Panc1 (cell line): ENCODE data around the gene RRAGC. TPM values are rescaled to one million over a fixed set of nuclear protein-coding genes. Genes with fewer than 3 reads are reported as not detected.

Source experiments
- ATAC-seq: fragments of 200-7000 bp; cut with Tn5 transposase; 2 replicates; pipeline ENCODE4 v1.9.1; 2020; ENCODE audit warnings: mild to moderate bottlenecking, moderate library complexity
- BruUV-seq: library from RNA; stranded (reverse); fragments of 400-500 nt; replicated peaks from 2 replicates; lab custom pipeline; 2021; lab: Mats Ljungman, UMichigan
- CTCF ChIA-PET: fragments of 300-600 bp; sonication (Branson Sonifier 250); formaldehyde crosslinking; loops from one replicate; lab custom pipeline; 2022; ENCODE audit warnings: antibody characterized with exemption; lab: Charles Lee
- POLR2A ChIA-PET: fragments of 300-600 bp; sonication (Branson Sonifier 250); formaldehyde crosslinking; loops from one replicate; lab custom pipeline; 2022; ENCODE audit warnings: antibody characterized with exemption; lab: Charles Lee
- DNase-seq: peaks from one replicate; pipeline ENCODE4 v3.0.0-alpha.2; 2010; ENCODE audit warnings: low read depth, low spot score
- H3K27ac ChIP-seq: 2 replicates; pipeline ENCODE4 v1.5.1; 2011; ENCODE audit warnings: mild to moderate bottlenecking, low read length, inconsistent platforms
- H3K27me3 ChIP-seq: fragments of 200-500 bp; sonication (Bioruptor generic); 2 replicates; pipeline ENCODE4 v1.6.0; 2014; ENCODE audit warnings: low read length, inconsistent platforms; ENCODE audit not compliant: control insufficient read depth, insufficient read depth
- H3K36me3 ChIP-seq: fragments of 200-500 bp; sonication (Bioruptor generic); 2 replicates; pipeline ENCODE4 v1.5.1; 2014; ENCODE audit warnings: inconsistent platforms, mild to moderate bottlenecking, low read length, moderate library complexity; ENCODE audit not compliant: control insufficient read depth, insufficient read depth
- H3K4me1 ChIP-seq: 2 replicates; pipeline ENCODE4 v1.5.1; 2011; ENCODE audit warnings: inconsistent platforms, mild to moderate bottlenecking, low read length, moderate library complexity; ENCODE audit not compliant: control insufficient read depth, insufficient read depth
- H3K4me3 ChIP-seq, 2 experiments: 2 replicates each; pipeline ENCODE4 v1.5.1; 2011 to 2012; ENCODE audit warnings: low read depth in 2 of 2, low read length in 2 of 2, mild to moderate bottlenecking in 2 of 2, inconsistent platforms in 1 of 2, moderate library complexity in 1 of 2
- H3K9me3 ChIP-seq: fragments of 200-500 bp; sonication (Bioruptor generic); 2 replicates; pipeline ENCODE4 v1.5.1; 2014; ENCODE audit warnings: low read depth, mild to moderate bottlenecking, inconsistent platforms, low read length, moderate library complexity; ENCODE audit not compliant: control insufficient read depth, insufficient read depth
- POLR2AphosphoS5 ChIP-seq: IDR thresholded peaks from 2 replicates; pipeline ENCODE4 v1.6.1; 2012; ENCODE audit warnings: mild to moderate bottlenecking, low read depth, low read length, moderate library complexity
- SIN3A ChIP-seq: IDR thresholded peaks from 2 replicates; pipeline ENCODE4 v1.6.1; 2012; ENCODE audit warnings: low read depth, mild to moderate bottlenecking, low read length, moderate library complexity, borderline replicate concordance; ENCODE audit not compliant: insufficient read depth
- TCF7L2 ChIP-seq: IDR thresholded peaks from 2 replicates; pipeline ENCODE4 v1.6.1; 2011; ENCODE audit warnings: mild to moderate bottlenecking, low read depth, low read length, inconsistent platforms
- in situ Hi-C: cut with HindIII; loops from 2 replicates; pipeline ENCODE4 v1.10.0; 2016; ENCODE audit warnings: low sequenced_read_pairs, low pct_unique_long_range_greater_than_20kb
- intact Hi-C: fragments of 100-400 bp; cut with micrococcal nuclease; formaldehyde crosslinking; loops from one replicate; pipeline ENCODE4 v1.10.0; 2022; ENCODE audit not compliant: unreplicated experiment
- total RNA-seq: library from RNA; stranded (reverse); gene quantifications from one replicate; pipeline ENCODE4 v1.2.1, GENCODE V29; 2021; ENCODE audit not compliant: unreplicated experiment
- TF ChIP-seq, protein P1 (sequence below): fragments of 450-650 bp; IDR thresholded peaks from 2 replicates; pipeline ENCODE4 v1.5.1; 2017; ENCODE audit warnings: mild to moderate bottlenecking
- TF ChIP-seq, protein P2 (sequence below), 2 experiments: IDR thresholded peaks; 2 replicates each; pipeline ENCODE4 v1.6.1; 2011 to 2012; ENCODE audit warnings: low read depth in 2 of 2, control low read depth in 1 of 2, low read length in 1 of 2, mild to moderate bottlenecking in 1 of 2, moderate library complexity in 1 of 2; ENCODE audit not compliant: insufficient read depth in 1 of 2

Gene RRAGC
- total RNA-seq, 1 experiment from 2014 or later = 44.3 TPM

DNA sequence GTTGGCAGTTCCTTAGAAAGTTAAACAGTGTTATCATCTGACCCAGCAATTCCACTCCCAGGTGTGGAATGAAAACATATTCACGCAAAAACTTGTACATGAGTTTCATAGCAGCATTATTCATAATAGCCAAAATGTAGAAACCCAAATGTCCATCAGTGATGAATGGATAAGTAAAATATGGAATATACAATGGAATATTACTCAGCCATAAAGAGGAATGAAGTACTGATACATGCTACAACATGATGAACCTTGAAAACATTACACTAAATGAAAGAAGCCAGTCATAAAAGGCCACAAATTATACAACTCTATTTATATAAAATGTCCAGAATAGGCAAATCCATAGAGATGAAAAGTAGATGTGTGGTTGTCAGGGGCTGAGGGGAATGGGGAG, 53.5 kb downstream of the RRAGC start:
- no peaks in the 10 kb centered on the region for H3K36me3 ChIP-seq
- H3K27me3 ChIP-seq = peaks cover 36% of the 10 kb centered on the region
- POLR2A ChIA-PET = no interaction called here

DNA sequence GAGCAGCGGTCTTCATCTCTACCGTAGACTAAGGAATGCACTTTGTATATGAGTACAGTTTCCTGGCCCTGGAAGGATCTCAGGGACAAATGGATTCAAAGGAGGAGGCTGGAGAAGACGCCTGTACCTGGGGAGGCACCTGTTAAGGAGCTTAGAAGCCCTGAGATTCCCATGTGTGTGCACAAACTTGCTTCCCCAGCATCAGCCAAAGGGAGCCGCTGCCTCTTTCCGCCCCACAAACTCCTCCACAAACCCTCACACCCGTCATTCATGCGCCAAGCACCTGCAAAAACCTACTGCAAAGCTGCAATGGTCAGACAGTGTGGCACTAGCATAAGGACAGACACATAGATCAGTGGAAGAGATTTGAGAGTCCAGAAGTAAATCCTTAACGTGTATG, 54.5 kb downstream of the RRAGC start:
- H3K36me3 ChIP-seq = no peaks in the 10 kb centered on the region
- BruUV-seq = no TSS peak
- no peak overlapping the region for H3K4me3 ChIP-seq
- peaks cover 30% of the 10 kb centered on the region for H3K27me3 ChIP-seq
- no peak; the same call in 1 of the 2 replicates for ATAC-seq
- in situ Hi-C loops = no loop called here
- H3K9me3 ChIP-seq = no peaks in the 10 kb centered on the region
- DNase-seq = no peak
- ChIA-PET CTCF (no interaction called here), POLR2A (no interaction called here)
- no peak overlapping the region for H3K27ac ChIP-seq
- TF ChIP-seq TCF7L2 (no peak), POLR2AphosphoS5 (no peak), SIN3A (no peak)
- TF ChIP-seq, protein P1, sequence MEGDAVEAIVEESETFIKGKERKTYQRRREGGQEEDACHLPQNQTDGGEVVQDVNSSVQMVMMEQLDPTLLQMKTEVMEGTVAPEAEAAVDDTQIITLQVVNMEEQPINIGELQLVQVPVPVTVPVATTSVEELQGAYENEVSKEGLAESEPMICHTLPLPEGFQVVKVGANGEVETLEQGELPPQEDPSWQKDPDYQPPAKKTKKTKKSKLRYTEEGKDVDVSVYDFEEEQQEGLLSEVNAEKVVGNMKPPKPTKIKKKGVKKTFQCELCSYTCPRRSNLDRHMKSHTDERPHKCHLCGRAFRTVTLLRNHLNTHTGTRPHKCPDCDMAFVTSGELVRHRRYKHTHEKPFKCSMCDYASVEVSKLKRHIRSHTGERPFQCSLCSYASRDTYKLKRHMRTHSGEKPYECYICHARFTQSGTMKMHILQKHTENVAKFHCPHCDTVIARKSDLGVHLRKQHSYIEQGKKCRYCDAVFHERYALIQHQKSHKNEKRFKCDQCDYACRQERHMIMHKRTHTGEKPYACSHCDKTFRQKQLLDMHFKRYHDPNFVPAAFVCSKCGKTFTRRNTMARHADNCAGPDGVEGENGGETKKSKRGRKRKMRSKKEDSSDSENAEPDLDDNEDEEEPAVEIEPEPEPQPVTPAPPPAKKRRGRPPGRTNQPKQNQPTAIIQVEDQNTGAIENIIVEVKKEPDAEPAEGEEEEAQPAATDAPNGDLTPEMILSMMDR = no peak
- TF ChIP-seq, protein P2, sequence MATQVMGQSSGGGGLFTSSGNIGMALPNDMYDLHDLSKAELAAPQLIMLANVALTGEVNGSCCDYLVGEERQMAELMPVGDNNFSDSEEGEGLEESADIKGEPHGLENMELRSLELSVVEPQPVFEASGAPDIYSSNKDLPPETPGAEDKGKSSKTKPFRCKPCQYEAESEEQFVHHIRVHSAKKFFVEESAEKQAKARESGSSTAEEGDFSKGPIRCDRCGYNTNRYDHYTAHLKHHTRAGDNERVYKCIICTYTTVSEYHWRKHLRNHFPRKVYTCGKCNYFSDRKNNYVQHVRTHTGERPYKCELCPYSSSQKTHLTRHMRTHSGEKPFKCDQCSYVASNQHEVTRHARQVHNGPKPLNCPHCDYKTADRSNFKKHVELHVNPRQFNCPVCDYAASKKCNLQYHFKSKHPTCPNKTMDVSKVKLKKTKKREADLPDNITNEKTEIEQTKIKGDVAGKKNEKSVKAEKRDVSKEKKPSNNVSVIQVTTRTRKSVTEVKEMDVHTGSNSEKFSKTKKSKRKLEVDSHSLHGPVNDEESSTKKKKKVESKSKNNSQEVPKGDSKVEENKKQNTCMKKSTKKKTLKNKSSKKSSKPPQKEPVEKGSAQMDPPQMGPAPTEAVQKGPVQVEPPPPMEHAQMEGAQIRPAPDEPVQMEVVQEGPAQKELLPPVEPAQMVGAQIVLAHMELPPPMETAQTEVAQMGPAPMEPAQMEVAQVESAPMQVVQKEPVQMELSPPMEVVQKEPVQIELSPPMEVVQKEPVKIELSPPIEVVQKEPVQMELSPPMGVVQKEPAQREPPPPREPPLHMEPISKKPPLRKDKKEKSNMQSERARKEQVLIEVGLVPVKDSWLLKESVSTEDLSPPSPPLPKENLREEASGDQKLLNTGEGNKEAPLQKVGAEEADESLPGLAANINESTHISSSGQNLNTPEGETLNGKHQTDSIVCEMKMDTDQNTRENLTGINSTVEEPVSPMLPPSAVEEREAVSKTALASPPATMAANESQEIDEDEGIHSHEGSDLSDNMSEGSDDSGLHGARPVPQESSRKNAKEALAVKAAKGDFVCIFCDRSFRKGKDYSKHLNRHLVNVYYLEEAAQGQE (IDR thresholded peaks at IDR 0.05; ENCODE audit: insufficient read depth in 1 of 2, low read depth in 2 of 2, low read length in 1 of 2) = no peak
- intact Hi-C loops = no loop called here
- H3K4me1 ChIP-seq = no peaks in the 10 kb centered on the region; the same call in 1 of the 2 replicates

More for the DNA sequence above, 53.5 kb downstream of the RRAGC start:
- CTCF ChIA-PET = no interaction called here
- no peak overlapping the region for H3K4me3 ChIP-seq
- no peaks in the 10 kb centered on the region; the same call in 1 of the 2 replicates for H3K4me1 ChIP-seq
- DNase-seq (no peak), ATAC-seq (no peak)
- TF ChIP-seq POLR2AphosphoS5 (no peak), SIN3A (no peak), TCF7L2 (no peak)
- TF ChIP-seq, protein P1 = no peak
- TF ChIP-seq, protein P2 (IDR thresholded peaks at IDR 0.05; ENCODE audit: insufficient read depth in 1 of 2, low read depth in 2 of 2, low read length in 1 of 2) = no peak
- no peak overlapping the region for H3K27ac ChIP-seq
- no TSS peak for BruUV-seq
- intact Hi-C loops = no loop called here
- in situ Hi-C loops = no loop called here
- H3K9me3 ChIP-seq = no peaks in the 10 kb centered on the region
